Lung microvascular endothelial cell (primary cell): ENCODE results near the gene DNLZ. TPM values are rescaled to one million over a fixed set of nuclear protein-coding genes. Genes with fewer than 3 reads are reported as not detected.
"Not testable (repeated sequence)": the region's sequence is repeated elsewhere in the genome, so short reads cannot be mapped to it uniquely, and the experiment has no call there.

Experiments used
- DNase-seq, 2 donors: peaks; one replicate each; pipeline versions ENCODE4 v3.0.0 to v3.0.0-alpha.2; 2010; ENCODE audit warnings: low read depth in 2 of 2
- total RNA-seq: library from RNA; depleted of rRNA; stranded (reverse); fragments of >200 nt; gene quantifications from 2 replicates; pipeline ENCODE4 v1.2.1, GENCODE V29; 2014

DNLZ gene
- total RNA-seq, 1 donor from 2014 or later, result 14.9 TPM

DNA sequence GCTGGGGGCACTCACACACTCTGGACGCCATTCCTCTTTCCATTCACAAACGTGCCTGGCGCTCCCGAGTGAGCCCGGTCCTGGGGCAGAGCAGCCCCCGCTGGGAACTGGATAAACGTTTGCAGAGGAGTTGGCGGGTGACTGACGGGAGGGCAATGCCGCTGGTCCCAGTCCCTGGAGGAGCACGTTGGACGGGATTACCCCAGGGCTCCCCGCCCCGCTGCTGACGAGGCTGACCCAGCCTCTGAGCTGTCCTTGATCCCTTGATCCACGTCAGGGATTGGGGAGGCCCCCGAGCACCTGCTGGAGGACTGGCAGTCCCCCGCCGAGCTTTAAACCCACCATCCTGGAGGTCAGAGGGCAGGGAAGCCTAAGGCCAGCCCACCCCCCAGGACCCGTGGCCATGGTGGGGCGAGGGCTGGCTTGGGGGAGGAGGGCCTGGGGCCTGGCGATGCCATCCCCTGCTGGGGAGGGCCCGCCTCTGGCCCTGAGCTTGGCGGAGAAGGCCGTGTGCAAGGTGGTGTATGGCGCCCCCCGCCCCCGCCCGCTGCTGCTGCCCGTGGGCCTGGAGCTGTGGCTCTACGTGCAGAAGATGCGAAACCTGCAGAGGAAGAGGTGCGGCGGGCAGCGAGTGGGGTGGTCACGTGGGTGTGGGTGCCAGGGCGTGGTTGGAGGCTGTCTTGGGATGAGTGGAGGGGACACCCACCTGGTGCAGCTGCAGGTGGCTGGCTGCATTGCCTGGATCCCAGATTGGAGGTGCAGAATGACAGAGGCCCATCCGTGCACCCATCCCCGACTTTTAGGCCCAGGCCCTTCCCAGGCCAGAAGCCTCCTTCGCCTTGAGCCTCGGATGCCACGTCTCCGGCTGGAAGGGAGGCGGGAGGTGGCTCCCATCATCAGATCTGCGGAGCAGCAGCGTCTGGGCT is 31.7 kb downstream of the DNLZ start:
- DNase-seq, result no peak

GRCh38 chr9:136331030-136331429 is 32.5 kb downstream of the DNLZ start:
- no peak for DNase-seq

GRCh38 chr9:136330406-136330990 is 33.0 kb downstream of the DNLZ start:
- DNase-seq, result peak in 1 of 2 donors; percentile 56

DNA sequence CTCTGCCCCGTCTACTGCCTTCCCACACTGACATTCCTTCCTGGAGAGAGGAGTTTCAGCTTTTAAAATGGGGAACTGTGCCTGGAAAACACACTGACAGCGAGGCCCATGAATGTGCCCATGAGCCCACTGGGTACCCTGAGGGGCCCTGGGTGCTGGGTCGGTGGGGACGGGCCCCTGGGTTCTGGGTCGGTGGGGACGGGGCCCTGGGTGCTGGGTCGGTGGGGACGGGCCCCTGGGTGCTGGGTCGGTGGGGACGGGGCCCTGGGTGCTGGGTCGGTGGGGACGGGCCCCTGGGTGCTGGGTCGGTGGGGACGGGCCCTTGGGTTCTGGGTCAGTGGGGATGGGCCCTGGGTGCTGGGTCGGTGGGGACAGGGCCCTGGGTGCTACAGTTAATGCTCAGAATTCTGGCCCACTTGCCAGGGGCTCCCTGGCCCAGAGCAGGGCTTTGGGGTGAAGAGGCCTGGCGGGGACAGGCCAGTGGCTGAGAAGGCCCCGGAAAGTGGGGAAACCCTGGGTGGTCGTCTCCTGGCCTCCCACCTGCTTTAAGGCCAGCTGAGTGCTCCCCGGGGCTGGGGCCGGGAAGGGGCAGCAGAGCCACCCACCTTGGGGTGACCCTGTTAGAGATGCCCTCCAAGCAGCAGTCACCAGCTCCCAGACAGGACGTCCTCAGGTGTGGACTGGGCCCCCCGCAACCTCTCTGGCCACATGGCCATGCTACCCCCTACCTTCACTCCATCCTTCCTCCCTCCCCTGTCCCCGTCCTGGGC is 33.7 kb downstream of the DNLZ start:
- no peak for DNase-seq

- no peak for DNase-seq
Observed at GRCh38 chr9:136329211-136329627, 34.3 kb downstream of the DNLZ start.

GRCh38 chr9:136328622-136329041 is 34.9 kb downstream of the DNLZ start:
- peak; percentile 32 to 47 for DNase-seq

- no peak for DNase-seq
Observed at GRCh38 chr9:136328011-136328621, 35.4 kb downstream of the DNLZ start.

DNA sequence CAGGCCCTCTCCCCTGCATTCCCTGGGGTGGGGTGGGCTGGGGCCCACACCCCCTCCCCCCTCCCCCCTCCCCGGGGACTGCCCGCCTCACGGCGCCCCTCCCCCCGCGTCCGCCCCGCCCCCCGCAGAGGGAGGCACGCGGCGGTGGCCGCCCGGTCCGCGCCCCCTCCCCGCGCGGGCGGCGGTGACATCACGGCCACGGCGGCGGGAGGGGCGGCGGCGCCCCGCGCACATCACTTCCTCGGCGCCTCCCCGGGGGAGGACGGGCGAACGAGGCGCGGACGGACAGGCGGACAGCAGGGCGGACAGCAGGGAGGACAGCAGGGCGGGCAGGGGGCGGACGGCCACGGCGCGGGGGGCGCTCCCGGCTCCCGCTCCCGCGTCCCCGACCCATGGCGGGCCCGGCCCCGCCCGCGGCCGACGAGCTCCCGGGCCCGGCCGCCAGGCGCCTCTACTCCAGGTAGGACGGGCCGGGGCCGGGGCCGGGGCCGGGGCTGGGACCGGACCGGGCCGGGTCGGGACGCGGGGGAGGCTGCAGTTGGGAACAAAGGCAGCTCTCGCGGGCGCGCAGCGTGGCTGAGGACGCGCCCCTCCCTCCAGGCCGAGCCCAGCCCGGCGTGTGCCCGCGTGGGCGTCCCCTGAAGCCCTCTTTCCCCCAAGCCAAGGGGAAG is 36.1 kb downstream of the DNLZ start, which contains the start of gene GPSM1:
GPSM1 (plus strand) TSS at position 236 of the 671 bp plus-strand sequence; CDS start at position 393, 157 bp downstream.
- peak; percentile 67 to 80 for DNase-seq

DNA sequence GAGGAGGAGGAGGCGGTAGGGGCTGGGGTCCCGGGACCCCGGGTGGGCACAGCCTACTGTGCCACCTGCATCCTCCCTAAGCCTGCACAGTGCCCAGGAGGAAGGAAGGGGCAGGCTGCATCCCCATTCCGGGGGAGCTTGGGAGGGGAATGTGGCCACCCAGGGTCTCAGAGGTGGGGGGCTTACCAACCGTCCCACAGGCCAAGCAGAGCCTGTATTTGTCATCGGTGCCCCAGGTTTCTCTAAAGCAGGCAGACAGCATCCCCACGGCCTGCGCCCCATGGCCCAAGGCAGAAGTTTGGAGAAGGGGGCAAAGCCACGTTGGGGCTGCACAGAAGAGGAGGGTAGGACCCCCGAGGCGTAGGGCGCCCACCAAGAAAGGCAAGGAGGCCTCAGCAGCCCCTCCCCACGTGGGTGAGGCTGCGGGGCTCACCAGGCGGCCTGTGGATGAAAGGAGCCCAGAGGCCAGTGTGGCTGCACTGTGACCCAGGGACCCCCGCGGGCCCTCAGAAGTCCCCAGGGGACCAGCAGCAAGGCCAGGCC is 36.7 kb downstream of the DNLZ start:
- no peak for DNase-seq

DNA sequence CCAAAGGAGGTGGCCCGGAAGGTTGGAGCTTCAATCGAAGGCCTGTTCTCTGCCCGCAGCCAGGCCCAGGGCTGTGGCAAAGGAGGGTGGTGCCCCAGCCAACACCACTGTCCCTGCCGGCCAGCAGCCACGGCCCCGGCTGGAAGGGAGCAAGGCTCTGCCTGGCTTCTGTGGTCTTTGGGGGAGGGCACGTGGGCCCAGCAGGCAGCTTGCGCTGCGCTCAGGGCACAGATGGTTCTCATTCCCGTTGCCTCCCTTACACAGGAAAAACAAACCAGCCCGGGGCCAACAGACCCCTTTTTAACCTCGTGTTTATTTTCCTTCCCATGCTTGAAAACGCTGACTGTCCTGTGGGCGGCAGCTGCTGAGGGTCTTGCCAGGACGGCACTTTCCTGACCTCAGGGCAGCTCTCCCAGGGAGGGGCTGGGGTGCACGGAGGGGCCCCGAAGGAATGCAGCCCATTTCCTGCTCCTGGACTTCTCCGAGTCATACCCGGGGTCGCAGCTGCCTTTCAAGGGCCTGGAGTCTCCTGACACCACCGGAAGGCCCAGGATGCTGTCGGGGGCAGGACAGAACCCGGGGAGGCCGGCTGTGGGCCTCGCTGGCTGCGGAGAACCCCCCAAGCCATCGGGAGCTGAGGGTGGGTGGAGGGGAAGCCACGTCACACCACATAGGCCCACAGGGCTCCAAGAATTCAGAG is 37.3 kb downstream of the DNLZ start:
- DNase-seq, result peak; percentile 29 to 52

DNA sequence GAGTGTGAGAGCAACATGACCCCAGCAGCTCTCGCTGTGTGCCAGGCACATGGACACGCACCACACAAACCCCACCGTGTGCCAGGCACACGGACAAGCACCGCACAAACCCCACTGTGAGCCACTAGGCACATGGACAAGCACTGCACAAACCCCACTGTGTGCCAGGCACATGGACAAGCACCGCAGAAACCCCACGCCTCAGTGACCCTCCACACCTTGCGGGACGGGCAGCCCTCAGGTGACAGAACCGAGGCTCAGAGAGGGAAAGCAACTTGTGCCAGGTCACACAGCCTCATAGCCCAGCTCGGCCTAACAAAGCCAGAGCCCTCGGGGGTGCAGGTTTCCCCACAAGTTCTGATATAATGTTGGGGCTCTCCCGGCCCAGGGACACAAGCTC is 38.2 kb downstream of the DNLZ start:
- DNase-seq, result no peak

DNA sequence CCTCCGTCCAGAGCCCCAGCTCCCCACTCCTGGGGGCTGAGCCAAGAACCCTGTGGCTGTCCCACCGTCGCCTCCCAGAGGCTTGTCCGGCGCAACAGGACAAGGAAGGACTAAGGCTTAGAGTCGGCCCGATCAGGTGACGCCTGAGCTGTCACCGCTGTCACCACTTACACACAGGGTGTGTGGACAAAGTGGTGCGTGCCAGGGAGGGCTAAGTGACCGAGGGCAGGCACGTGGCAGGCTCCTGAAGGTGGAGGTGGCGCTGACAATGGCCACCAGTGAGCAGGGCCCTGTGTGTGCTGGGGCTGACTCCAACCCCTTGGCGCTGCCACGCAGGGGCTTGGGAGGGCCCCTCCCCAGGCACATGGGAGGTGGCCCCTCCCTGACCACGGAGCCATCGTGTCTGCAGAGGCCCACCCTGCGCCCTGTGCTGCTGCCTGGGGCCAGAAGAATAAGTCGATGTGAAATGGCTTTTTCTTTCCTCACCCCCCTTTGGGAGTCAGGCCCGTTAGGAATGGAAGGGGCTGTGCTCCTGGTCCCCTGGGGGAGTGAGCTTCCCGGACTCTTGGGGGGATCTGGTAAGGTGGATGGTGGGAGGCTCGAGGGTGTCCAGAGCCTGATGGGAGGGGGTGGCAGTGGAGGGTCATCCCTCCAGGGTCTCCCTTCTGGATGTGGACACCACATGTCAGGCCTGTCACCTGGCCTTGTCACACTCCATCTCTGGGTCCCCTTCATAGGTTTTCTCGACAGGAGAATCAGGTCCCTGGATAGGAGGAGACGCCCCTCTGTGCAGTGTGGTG is 38.8 kb downstream of the DNLZ start:
- DNase-seq, result no peak

DNA sequence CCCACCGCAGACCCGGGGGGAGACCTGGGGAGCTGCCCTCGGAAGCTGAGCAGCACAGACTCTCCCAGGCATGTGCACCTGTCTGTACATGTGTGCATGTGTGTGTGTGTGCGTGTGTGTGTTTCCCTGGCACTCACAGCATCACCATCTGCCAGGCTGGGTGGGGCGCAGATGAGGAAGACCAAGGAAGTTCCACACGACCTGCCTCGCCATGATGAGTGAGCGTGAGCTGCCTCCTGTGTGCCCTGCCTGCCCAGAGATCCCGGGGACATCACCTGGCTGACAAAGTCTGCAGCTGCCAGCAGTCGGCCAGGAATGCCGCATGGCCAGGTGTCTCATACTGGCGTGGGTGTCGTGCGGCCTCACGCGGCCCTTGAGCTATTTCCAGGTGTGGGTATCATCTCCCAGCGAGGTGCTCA is 40.2 kb downstream of the DNLZ start:
- no peak for DNase-seq

GRCh38 chr9:136322756-136323330 is 40.7 kb downstream of the DNLZ start:
- DNase-seq, result no peak

- DNase-seq, result no peak
Observed at GRCh38 chr9:136321561-136321960, 42.0 kb downstream of the DNLZ start.

DNA sequence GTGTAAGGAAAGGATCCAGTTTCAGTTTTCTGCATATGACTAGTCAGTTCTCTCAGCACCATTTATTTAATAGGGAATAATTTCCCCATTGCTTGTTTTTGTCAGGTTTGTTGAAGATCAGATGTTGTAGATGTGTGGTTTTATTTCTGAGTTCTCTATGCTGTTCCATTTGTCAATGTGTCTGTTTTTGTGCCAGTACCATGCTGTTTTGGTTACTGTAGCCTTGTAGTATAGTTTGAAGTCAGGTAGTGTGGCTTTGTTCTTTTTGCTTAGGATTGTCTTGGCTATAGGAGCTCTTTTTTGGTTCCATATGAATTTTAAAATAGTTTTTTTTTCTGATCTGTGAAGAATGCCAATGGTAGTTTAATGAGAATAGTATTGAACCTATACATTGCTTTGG is 42.6 kb downstream of the DNLZ start:
- not testable (repeated sequence) for DNase-seq

- not testable (repeated sequence) for DNase-seq
Observed at GRCh38 chr9:136319955-136320354, 43.6 kb downstream of the DNLZ start.

GRCh38 chr9:136319244-136319643 is 44.3 kb downstream of the DNLZ start:
- not testable (repeated sequence) for DNase-seq

GRCh38 chr9:136318776-136319241 is 44.7 kb downstream of the DNLZ start:
- DNase-seq, result no peak
